ENCODE data around the gene TAS1R2. TPM values are rescaled to one million over a fixed set of nuclear protein-coding genes. Genes with fewer than 3 reads are reported as not detected.

Gene TAS1R2
- total and polyA plus RNA-seq, 9 of the 15 experiments (the other 6 are each of a cell fraction or from before 2014, with no cell fraction given) = not detected

DNA sequence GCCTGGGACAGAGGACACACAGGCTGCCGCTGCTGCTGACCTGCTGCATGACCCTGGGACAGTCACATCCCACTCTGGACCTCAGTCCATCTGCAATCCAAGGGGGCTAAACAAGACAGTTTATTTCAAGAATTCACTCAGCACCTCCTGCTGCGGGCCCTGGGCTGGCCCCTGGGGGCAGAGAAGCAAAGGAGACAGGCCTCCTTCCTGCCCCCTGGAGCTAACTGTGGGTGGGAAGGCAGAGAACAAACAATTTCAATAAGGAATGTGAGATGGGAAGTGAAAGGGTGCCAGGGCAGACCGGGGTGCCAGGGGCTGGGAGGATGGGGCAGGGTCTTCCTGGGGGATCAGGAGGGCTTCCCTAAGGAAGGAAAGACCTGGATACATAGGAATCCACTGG lies 60.0 kb downstream of the TAS1R2 start:
- in situ Hi-C loops (cut with MboI) (no loop called here), intact Hi-C loops (cut with micrococcal nuclease) (no loop called here)
- Histone ChIP-seq H3K9me1 (ENCODE audit: control insufficient read depth, insufficient read depth, low read length) (no peaks in the 10 kb centered on the region), H3K9ac (ENCODE audit: insufficient read depth in 1 of 2, low read depth in 2 of 2, low read length in 2 of 2) (peak overlapping the region in 1 of 2 experiments; percentile 16; a peak in 2 of 4 replicates), H3K27me3 (ENCODE audit: control insufficient read depth in 2 of 2, insufficient read depth in 2 of 2, low read length in 2 of 2) (no peaks in the 10 kb centered on the region), H3K27ac (ENCODE audit: extremely low read depth, low read depth, low read length) (no peak overlapping the region), H4K20me1 (replicated peaks; ENCODE audit: control insufficient read depth, insufficient read depth, low read length) (no peaks in the 10 kb centered on the region), H3K9me3 (replicated peaks; ENCODE audit: control insufficient read depth, insufficient read depth, low read depth, low read length) (no peaks in the 10 kb centered on the region), H3K4me2 (ENCODE audit: insufficient read depth, low read length) (no peak overlapping the region), H3K36me3 (ENCODE audit: control insufficient read depth, insufficient read depth, low read length) (no peaks in the 10 kb centered on the region), H3K4me1 (replicated peaks in 1 of 2; ENCODE audit: control insufficient read depth in 2 of 2, insufficient read depth in 2 of 2, low read length in 2 of 2) (peaks cover 6 to 16% of the 10 kb centered on the region in 2 experiments; a peak in 3 of 5 replicates), H3K4me3 (no peak overlapping the region), H2AFZ (ENCODE audit: low read depth, low read length) (peak overlapping the region; percentile 54), H3K79me2 (ENCODE audit: control insufficient read depth, insufficient read depth, low read length) (no peaks in the 10 kb centered on the region)
- ATAC-seq (peak; percentile 49), FAIRE-seq (no peak), DNase-seq (ENCODE audit: extremely low read depth in 1 of 4, low spot score in 3 of 4) (peak in 1 of 4 experiments; percentile 30)
- 22% methylated on average over 3 of the region's 3 CpGs for WGBS (ENCODE audit: insufficient coverage, low coverage, missing lambda C conversion rate)
- CTCF ChIA-PET (ENCODE audit: low intra/inter-chr PET ratio) = no interaction called here
- no TSS peak for BruUV-seq (replicated peaks)
- POLR2A ChIA-PET = interaction anchor here (0.7 kb wide), 1 partner anchor 28 kb away, joined by 3 read pairs; no protein-coding TSS in a partner anchor
- no peak for TF ChIP-seq ARID1B (IDR thresholded peaks at IDR 0.05)
- TF ChIP-seq, protein P1, sequence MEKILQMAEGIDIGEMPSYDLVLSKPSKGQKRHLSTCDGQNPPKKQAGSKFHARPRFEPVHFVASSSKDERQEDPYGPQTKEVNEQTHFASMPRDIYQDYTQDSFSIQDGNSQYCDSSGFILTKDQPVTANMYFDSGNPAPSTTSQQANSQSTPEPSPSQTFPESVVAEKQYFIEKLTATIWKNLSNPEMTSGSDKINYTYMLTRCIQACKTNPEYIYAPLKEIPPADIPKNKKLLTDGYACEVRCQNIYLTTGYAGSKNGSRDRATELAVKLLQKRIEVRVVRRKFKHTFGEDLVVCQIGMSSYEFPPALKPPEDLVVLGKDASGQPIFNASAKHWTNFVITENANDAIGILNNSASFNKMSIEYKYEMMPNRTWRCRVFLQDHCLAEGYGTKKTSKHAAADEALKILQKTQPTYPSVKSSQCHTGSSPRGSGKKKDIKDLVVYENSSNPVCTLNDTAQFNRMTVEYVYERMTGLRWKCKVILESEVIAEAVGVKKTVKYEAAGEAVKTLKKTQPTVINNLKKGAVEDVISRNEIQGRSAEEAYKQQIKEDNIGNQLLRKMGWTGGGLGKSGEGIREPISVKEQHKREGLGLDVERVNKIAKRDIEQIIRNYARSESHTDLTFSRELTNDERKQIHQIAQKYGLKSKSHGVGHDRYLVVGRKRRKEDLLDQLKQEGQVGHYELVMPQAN (IDR thresholded peaks at IDR 0.05; ENCODE audit: borderline replicate concordance) = no peak
- TF ChIP-seq STAG1 (CRISPR knock-in tag; IDR thresholded peaks at IDR 0.05; ENCODE audit: borderline replicate concordance) = no peak
- TF ChIP-seq KHSRP (IDR thresholded peaks at IDR 0.05) = no peak
- TF ChIP-seq LARP7 (IDR thresholded peaks at IDR 0.05) = no peak
- no peak for TF ChIP-seq PTRF (tag; IDR thresholded peaks at IDR 0.05)
- no peak for TF ChIP-seq ZNF354B (CRISPR knock-in tag; IDR thresholded peaks at IDR 0.05)
- no peak for TF ChIP-seq ZKSCAN1 (IDR thresholded peaks at IDR 0.05; ENCODE audit: low read depth, low read length)
- no peak for TF ChIP-seq BRD9 (IDR thresholded peaks at IDR 0.05; ENCODE audit: low read depth, partially characterized antibody)
- no peak for TF ChIP-seq ZNF217 (CRISPR knock-in tag; IDR thresholded peaks at IDR 0.05)
- TF ChIP-seq, protein P2, sequence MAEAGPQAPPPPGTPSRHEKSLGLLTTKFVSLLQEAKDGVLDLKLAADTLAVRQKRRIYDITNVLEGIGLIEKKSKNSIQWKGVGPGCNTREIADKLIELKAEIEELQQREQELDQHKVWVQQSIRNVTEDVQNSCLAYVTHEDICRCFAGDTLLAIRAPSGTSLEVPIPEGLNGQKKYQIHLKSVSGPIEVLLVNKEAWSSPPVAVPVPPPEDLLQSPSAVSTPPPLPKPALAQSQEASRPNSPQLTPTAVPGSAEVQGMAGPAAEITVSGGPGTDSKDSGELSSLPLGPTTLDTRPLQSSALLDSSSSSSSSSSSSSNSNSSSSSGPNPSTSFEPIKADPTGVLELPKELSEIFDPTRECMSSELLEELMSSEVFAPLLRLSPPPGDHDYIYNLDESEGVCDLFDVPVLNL (CRISPR knock-in tag; IDR thresholded peaks at IDR 0.05; ENCODE audit: low read depth) = no peak
- no peak for TF ChIP-seq NFXL1 (CRISPR knock-in tag; IDR thresholded peaks at IDR 0.05)
- TF ChIP-seq ELF1 (tag; IDR thresholded peaks at IDR 0.05) = no peak
- TF ChIP-seq ZNF384 (IDR thresholded peaks at IDR 0.05; ENCODE audit: low read depth, low read length) = no peak
- TF ChIP-seq, protein P3, sequence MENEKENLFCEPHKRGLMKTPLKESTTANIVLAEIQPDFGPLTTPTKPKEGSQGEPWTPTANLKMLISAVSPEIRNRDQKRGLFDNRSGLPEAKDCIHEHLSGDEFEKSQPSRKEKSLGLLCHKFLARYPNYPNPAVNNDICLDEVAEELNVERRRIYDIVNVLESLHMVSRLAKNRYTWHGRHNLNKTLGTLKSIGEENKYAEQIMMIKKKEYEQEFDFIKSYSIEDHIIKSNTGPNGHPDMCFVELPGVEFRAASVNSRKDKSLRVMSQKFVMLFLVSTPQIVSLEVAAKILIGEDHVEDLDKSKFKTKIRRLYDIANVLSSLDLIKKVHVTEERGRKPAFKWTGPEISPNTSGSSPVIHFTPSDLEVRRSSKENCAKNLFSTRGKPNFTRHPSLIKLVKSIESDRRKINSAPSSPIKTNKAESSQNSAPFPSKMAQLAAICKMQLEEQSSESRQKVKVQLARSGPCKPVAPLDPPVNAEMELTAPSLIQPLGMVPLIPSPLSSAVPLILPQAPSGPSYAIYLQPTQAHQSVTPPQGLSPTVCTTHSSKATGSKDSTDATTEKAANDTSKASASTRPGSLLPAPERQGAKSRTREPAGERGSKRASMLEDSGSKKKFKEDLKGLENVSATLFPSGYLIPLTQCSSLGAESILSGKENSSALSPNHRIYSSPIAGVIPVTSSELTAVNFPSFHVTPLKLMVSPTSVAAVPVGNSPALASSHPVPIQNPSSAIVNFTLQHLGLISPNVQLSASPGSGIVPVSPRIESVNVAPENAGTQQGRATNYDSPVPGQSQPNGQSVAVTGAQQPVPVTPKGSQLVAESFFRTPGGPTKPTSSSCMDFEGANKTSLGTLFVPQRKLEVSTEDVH (IDR thresholded peaks at IDR 0.05; ENCODE audit: low read depth, partially characterized antibody) = no peak
- TF ChIP-seq ZNF324 (CRISPR knock-in tag; IDR thresholded peaks at IDR 0.05) = no peak
- TF ChIP-seq, protein P4, sequence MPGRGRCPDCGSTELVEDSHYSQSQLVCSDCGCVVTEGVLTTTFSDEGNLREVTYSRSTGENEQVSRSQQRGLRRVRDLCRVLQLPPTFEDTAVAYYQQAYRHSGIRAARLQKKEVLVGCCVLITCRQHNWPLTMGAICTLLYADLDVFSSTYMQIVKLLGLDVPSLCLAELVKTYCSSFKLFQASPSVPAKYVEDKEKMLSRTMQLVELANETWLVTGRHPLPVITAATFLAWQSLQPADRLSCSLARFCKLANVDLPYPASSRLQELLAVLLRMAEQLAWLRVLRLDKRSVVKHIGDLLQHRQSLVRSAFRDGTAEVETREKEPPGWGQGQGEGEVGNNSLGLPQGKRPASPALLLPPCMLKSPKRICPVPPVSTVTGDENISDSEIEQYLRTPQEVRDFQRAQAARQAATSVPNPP (IDR thresholded peaks at IDR 0.05; ENCODE audit: borderline replicate concordance, insufficient read depth, insufficient read length) = no peak
